ENCODE measurements around the gene BMPR1B.

DNA sequence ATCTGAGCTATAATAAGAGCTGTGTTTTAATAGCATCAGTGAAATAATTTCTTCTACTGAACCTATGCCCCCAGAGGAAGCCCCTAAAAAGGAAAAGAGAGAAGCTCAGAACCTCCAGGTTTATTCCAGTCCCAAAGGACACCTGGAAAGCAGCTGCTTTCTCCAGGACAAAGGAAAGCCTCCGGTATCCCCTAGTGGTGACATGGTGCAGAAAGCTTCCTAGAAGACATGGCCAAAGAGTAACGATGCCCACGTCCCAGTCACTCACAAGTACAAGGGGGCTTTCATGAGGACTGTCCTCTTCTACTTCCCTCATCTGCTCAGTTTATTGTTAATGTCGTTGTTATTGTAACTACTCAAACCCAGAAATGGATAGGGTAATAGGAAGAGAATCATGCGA lies 447.1 kb downstream of the BMPR1B start:
- TF ChIP-seq POLR2AphosphoS5 (IDR thresholded peaks at IDR 0.05; ENCODE audit: low read depth) (no peak), GABPA (IDR thresholded peaks at IDR 0.05; ENCODE audit: low read depth) (no peak)
- TF ChIP-seq, protein P1, sequence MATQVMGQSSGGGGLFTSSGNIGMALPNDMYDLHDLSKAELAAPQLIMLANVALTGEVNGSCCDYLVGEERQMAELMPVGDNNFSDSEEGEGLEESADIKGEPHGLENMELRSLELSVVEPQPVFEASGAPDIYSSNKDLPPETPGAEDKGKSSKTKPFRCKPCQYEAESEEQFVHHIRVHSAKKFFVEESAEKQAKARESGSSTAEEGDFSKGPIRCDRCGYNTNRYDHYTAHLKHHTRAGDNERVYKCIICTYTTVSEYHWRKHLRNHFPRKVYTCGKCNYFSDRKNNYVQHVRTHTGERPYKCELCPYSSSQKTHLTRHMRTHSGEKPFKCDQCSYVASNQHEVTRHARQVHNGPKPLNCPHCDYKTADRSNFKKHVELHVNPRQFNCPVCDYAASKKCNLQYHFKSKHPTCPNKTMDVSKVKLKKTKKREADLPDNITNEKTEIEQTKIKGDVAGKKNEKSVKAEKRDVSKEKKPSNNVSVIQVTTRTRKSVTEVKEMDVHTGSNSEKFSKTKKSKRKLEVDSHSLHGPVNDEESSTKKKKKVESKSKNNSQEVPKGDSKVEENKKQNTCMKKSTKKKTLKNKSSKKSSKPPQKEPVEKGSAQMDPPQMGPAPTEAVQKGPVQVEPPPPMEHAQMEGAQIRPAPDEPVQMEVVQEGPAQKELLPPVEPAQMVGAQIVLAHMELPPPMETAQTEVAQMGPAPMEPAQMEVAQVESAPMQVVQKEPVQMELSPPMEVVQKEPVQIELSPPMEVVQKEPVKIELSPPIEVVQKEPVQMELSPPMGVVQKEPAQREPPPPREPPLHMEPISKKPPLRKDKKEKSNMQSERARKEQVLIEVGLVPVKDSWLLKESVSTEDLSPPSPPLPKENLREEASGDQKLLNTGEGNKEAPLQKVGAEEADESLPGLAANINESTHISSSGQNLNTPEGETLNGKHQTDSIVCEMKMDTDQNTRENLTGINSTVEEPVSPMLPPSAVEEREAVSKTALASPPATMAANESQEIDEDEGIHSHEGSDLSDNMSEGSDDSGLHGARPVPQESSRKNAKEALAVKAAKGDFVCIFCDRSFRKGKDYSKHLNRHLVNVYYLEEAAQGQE (IDR thresholded peaks at IDR 0.05; ENCODE audit: insufficient replicate concordance, low read depth), result no peak
- TF ChIP-seq, protein P2, sequence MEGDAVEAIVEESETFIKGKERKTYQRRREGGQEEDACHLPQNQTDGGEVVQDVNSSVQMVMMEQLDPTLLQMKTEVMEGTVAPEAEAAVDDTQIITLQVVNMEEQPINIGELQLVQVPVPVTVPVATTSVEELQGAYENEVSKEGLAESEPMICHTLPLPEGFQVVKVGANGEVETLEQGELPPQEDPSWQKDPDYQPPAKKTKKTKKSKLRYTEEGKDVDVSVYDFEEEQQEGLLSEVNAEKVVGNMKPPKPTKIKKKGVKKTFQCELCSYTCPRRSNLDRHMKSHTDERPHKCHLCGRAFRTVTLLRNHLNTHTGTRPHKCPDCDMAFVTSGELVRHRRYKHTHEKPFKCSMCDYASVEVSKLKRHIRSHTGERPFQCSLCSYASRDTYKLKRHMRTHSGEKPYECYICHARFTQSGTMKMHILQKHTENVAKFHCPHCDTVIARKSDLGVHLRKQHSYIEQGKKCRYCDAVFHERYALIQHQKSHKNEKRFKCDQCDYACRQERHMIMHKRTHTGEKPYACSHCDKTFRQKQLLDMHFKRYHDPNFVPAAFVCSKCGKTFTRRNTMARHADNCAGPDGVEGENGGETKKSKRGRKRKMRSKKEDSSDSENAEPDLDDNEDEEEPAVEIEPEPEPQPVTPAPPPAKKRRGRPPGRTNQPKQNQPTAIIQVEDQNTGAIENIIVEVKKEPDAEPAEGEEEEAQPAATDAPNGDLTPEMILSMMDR (IDR thresholded peaks at IDR 0.05; ENCODE audit: insufficient read depth, low read length), result no peak

Data from HL-60 (cell line).